OCI-LY3 (cell line): Measurements from ENCODE around the gene DNASE1L1.

Source experiments
- H2AFZ ChIP-seq: fragments of 200-600, 300-600 bp; shearing (Covaris generic); 2 replicates; pipeline ENCODE4 v1.6.0; 2014; ENCODE audit warnings: antibody characterized with exemption, low read depth, low read length
- H3K27ac ChIP-seq: fragments of 200-600, 300-600 bp; sonication (generic); 2 replicates; pipeline ENCODE4 v1.5.1; 2014; ENCODE audit warnings: mild to moderate bottlenecking, low read length, moderate library complexity, mixed read lengths
- H3K27me3 ChIP-seq: fragments of 200-600, 300-600 bp; sonication (generic); 2 replicates; pipeline ENCODE4 v1.6.1; 2014; ENCODE audit warnings: low read depth, low read length, mixed read lengths
- H3K36me3 ChIP-seq: fragments of 200-600, 300-600 bp; sonication (generic); replicated peaks from 2 replicates; pipeline ENCODE3; 2014; ENCODE audit warnings: low read depth, low read length, mixed read lengths
- H3K4me1 ChIP-seq: fragments of 300-600, 200-600 bp; sonication (generic); 2 replicates; pipeline ENCODE4 v1.6.1; 2014; ENCODE audit warnings: low read length, mixed read lengths
- H3K4me2 ChIP-seq: fragments of 200-600, 300-600 bp; sonication (generic); 2 replicates; pipeline ENCODE4 v1.6.1; 2014; ENCODE audit warnings: low read length, mixed read lengths
- H3K4me3 ChIP-seq: fragments of 300-600, 200-600 bp; sonication (generic); 2 replicates; pipeline ENCODE4 v1.5.1; 2014; ENCODE audit warnings: antibody characterized with exemption, mild to moderate bottlenecking, low read length, moderate library complexity
- H3K79me2 ChIP-seq: fragments of 300-600, 200-600 bp; shearing (Covaris generic); 2 replicates; pipeline ENCODE4 v1.6.1; 2014; ENCODE audit warnings: mild to moderate bottlenecking, low read length, mixed read lengths
- H3K9ac ChIP-seq: fragments of 300-600, 200-600 bp; shearing (Covaris generic); 2 replicates; pipeline ENCODE4 v1.6.0; 2014; ENCODE audit warnings: mild to moderate bottlenecking, low read length, moderate library complexity
- H3K9me3 ChIP-seq: fragments of 200-600, 300-600 bp; shearing (Covaris generic); 2 replicates; pipeline ENCODE4 v1.6.1; 2014; ENCODE audit warnings: low read length, mixed read lengths; ENCODE audit not compliant: insufficient read depth
- H4K20me1 ChIP-seq: fragments of 200-600, 300-600 bp; sonication (generic); 2 replicates; pipeline ENCODE4 v1.6.1; 2016; ENCODE audit warnings: low read length, mixed read lengths; ENCODE audit not compliant: insufficient read depth
- EZH2phosphoT487 ChIP-seq: fragments of 200-600 bp; shearing (Covaris generic); IDR thresholded peaks from 2 replicates; pipeline ENCODE4 v1.6.1; 2018; ENCODE audit warnings: antibody characterized with exemption, mixed run types, low read depth
- TF ChIP-seq, protein P1 (sequence below): fragments of 200-600, 300-600 bp; sonication (generic); IDR thresholded peaks from 2 replicates; pipeline ENCODE4 v1.5.1; 2014; ENCODE audit warnings: antibody characterized with exemption, low read length, low read depth

DNASE1L1 gene

DNA sequence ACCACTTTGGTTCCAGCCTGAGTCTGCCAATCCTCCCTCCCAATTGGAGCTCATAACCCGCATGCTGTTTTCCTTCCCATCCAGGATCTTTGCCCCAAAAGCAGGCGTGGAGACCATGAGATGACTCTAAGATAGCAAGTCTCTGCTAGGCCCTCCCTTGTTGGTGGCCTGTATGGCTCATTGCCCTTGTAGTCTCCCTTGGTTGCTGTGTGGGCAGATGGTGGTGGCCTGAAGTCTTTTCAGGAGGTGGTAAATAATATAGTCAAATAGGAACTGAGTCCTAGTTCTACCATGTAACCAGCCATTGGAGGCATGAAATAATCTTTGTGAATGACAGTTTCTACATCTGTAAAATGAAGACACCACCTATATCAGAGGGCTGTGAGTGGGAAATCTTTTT, 20.7 kb upstream of the DNASE1L1 start:
- Histone ChIP-seq H3K9me3 (no peaks in the 10 kb centered on the region), H3K9ac (no peak overlapping the region), H3K79me2 (peaks cover 22% of the 10 kb centered on the region), H3K36me3 (no peaks in the 10 kb centered on the region), H3K4me1 (peaks cover 12% of the 10 kb centered on the region), H3K27me3 (no peaks in the 10 kb centered on the region), H4K20me1 (no peaks in the 10 kb centered on the region), H3K4me2 (peak overlapping the region; percentile 87), H2AFZ (no peak overlapping the region), H3K27ac (no peak overlapping the region), H3K4me3 (peak overlapping the region; percentile 95)
- TF ChIP-seq, protein P1, sequence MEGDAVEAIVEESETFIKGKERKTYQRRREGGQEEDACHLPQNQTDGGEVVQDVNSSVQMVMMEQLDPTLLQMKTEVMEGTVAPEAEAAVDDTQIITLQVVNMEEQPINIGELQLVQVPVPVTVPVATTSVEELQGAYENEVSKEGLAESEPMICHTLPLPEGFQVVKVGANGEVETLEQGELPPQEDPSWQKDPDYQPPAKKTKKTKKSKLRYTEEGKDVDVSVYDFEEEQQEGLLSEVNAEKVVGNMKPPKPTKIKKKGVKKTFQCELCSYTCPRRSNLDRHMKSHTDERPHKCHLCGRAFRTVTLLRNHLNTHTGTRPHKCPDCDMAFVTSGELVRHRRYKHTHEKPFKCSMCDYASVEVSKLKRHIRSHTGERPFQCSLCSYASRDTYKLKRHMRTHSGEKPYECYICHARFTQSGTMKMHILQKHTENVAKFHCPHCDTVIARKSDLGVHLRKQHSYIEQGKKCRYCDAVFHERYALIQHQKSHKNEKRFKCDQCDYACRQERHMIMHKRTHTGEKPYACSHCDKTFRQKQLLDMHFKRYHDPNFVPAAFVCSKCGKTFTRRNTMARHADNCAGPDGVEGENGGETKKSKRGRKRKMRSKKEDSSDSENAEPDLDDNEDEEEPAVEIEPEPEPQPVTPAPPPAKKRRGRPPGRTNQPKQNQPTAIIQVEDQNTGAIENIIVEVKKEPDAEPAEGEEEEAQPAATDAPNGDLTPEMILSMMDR = no peak
- TF ChIP-seq EZH2phosphoT487 = no peak

DNA sequence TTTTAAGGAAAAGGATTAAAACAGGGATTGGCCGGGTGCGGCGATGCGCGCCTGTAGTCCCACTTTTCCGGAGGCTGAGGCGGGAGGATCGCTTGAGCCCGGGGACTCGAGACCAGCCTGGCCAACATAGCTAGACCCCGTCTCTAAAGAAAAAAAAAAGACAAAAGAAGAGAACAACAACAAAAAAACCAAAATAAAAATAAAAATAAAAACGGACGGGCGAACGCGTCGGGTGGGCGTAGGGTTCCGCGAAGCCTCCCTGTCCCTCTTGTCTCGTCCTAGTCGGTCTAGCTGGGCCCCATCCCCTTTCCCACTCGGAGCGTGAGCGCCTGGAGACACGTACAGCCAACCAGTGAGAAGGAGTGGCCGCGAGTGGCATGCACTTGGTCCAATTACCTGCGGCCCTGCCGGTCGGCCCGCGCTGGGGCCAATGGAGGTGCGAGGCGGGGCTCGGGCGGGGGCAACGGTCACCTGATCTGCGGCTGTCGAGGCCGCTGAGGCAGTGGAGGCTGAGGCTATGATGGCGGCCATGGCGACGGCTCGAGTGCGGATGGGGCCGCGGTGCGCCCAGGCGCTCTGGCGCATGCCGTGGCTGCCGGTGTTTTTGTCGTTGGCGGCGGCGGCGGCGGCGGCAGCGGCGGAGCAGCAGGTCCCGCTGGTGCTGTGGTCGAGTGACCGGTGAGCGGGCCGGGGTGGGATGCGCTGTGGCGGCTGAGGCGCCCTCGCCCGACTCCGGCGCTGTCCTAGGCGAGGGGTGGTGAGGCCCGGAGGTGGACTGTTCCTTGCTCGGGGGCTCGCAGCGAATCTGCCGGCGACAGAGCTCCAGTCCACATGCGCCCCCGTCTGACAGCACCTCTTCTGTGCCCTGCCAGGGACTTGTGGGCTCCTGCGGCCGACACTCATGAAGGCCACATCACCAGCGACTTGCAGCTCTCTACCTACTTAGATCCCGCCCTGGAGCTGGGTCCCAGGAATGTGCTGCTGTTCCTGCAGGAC, 19.4 kb upstream of the DNASE1L1 start, which contains the start of gene ATP6AP1:
Gene ATP6AP1, plus strand, starts transcription at position 502 of the 996 bp plus-strand sequence. Its CDS starts 16 bp downstream, at position 518.
- TF ChIP-seq, protein P1 = peak; percentile 28; the same call in 1 of the 2 replicates
- TF ChIP-seq EZH2phosphoT487 = no peak
- Histone ChIP-seq H3K9me3 (no peaks in the 10 kb centered on the region), H2AFZ (no peak within 1 kb of the TSS), H3K4me1 (peaks cover 12% of the 10 kb centered on the region), H3K27ac (peak within 1 kb of the TSS; percentile 43), H3K79me2 (peaks cover 22% of the 10 kb centered on the region), H4K20me1 (no peaks in the 10 kb centered on the region), H3K4me2 (peak within 1 kb of the TSS; percentile 93), H3K36me3 (no peaks in the 10 kb centered on the region), H3K27me3 (no peaks in the 10 kb centered on the region), H3K4me3 (peak within 1 kb of the TSS; percentile 95), H3K9ac (peak within 1 kb of the TSS; percentile 77)

DNA sequence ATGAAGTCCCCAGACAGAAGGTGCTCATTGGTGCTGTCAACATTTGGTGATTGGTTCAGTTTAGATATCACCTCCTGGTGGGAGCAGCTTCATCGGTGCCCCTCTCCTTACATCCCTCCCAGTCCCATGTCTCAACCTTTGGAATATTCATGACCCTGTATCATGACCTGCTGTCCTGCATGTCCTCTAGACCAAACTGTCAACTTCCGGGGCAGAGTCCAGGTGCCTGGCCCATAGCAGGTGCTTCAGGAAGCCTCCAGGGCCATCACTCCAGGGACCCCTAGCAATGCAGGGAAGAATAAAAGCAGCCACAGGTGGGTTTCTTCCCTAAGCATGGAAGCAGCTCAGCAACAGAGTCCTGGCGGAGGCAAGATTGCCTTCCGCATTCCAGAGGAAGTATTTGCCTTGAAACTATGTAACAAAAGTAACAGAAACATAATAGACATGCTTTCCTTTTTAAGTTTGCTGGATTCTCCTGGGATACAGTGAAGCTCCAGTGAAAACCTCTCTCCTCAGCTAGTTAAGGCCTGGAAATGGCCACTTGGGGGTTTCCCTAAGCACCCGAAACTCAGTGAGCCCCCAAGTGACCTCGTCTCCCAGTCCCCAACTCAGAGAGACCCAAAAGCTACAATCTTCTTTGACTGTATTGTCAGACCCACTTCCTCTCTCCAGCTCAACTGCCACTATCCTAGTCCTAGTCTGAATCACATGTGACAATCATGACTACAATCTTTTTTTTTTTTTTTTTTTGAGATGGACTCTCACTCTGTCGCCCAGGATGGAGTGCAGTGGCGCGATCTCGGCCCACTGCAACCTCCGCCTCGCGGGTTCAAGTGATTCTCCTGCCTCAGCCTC, 18.1 kb upstream of the DNASE1L1 start:
- Histone ChIP-seq H3K79me2 (peaks cover 22% of the 10 kb centered on the region), H3K9ac (no peak overlapping the region), H3K9me3 (no peaks in the 10 kb centered on the region), H3K4me2 (0 out of 2 replicates have a peak overlapping the region, but pooled peaks have one; percentile 3), H4K20me1 (no peaks in the 10 kb centered on the region), H3K36me3 (no peaks in the 10 kb centered on the region), H3K27ac (no peak overlapping the region), H3K4me3 (no peak overlapping the region), H2AFZ (no peak overlapping the region), H3K27me3 (no peaks in the 10 kb centered on the region), H3K4me1 (peaks cover 12% of the 10 kb centered on the region)
- no peak for TF ChIP-seq EZH2phosphoT487
- TF ChIP-seq, protein P1 = no peak

DNA sequence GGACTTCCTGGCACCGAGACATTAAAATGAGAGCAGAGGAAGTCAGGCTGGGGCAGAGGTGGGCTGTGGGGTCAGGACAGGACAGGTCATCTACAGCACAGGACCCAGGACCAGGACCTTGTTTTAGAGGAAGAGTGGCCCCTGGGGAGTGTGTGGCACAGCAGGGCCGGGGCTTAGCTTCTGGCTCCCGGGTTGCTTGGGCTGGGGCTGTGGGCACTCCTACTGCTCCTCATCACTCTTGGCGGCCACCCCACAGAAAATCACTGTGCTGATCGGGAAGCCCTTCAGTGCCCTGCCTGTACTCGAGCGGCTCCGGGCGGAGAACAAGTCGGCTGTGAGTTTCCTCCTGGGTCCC, 11.3 kb upstream of the DNASE1L1 start:
- no peak overlapping the region for H3K27ac ChIP-seq
- H3K4me1 ChIP-seq = peaks cover 18% of the 10 kb centered on the region
- H3K4me3 ChIP-seq = no peak overlapping the region
- no peak overlapping the region for H3K4me2 ChIP-seq
- TF ChIP-seq, protein P1 = no peak
- no peak for TF ChIP-seq EZH2phosphoT487
- H3K36me3 ChIP-seq = peaks cover 7% of the 10 kb centered on the region
- no peaks in the 10 kb centered on the region for H3K27me3 ChIP-seq
- H3K79me2 ChIP-seq = no peaks in the 10 kb centered on the region
- H4K20me1 ChIP-seq = no peaks in the 10 kb centered on the region
- H3K9me3 ChIP-seq = no peaks in the 10 kb centered on the region
- no peak overlapping the region for H3K9ac ChIP-seq
- H2AFZ ChIP-seq = no peak overlapping the region
